ENCODE measurements around the gene VPS9D1. TPM values are rescaled to one million over a fixed set of nuclear protein-coding genes. Genes with fewer than 3 reads are reported as not detected.

Gene VPS9D1
- total RNA-seq, 4 donors from 2014 or later: 4.4 to 10.1 (median 7.3) TPM

- peaks cover 0 to 98% of the 10 kb centered on the region in 2 donors for H3K36me3 ChIP-seq
Observed at GRCh38 chr16:89729863-89730593, 9.3 kb upstream of the VPS9D1 start.

DNA sequence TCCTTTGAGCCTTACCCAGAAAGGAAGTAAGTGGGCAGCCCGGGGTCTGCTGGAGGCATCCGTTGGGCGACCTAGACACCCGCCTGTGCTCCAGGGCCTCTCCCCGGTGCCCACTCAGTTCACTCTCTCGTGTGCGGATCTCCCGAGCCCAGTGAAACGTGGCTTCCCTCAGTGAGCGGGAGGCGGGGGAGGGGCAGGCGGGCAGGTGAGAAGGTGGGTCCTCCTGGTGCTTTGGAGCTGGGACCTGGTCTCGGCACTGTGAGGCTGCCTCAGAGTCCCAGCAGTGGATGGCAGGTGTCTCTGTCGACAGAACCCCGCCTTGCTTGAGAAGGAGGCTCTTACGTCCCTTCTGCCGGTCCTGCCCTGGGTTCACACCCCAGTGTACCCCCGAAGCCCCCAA, 8.6 kb upstream of the VPS9D1 start:
- TF ChIP-seq EP300 (IDR thresholded peaks at IDR 0.05) (no peak), POLR2A (IDR thresholded peaks at IDR 0.05) (no peak), POLR2AphosphoS5 (IDR thresholded peaks at IDR 0.05) (no peak)
- TF ChIP-seq, protein P1, sequence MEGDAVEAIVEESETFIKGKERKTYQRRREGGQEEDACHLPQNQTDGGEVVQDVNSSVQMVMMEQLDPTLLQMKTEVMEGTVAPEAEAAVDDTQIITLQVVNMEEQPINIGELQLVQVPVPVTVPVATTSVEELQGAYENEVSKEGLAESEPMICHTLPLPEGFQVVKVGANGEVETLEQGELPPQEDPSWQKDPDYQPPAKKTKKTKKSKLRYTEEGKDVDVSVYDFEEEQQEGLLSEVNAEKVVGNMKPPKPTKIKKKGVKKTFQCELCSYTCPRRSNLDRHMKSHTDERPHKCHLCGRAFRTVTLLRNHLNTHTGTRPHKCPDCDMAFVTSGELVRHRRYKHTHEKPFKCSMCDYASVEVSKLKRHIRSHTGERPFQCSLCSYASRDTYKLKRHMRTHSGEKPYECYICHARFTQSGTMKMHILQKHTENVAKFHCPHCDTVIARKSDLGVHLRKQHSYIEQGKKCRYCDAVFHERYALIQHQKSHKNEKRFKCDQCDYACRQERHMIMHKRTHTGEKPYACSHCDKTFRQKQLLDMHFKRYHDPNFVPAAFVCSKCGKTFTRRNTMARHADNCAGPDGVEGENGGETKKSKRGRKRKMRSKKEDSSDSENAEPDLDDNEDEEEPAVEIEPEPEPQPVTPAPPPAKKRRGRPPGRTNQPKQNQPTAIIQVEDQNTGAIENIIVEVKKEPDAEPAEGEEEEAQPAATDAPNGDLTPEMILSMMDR (IDR thresholded peaks at IDR 0.05): no peak
- WGBS, 2 donors (ENCODE audit: low coverage in 1 of 2): 97% methylated on average over 5 of the region's 18 CpGs; no CpG with 5 or more reads in 1 of the 2 donors

More at GRCh38 chr16:89729863-89730593, 9.3 kb upstream of the VPS9D1 start:
- Histone ChIP-seq H3K27ac (no peak overlapping the region), H3K27me3 (no peaks in the 10 kb centered on the region), H3K4me1 (no peaks in the 10 kb centered on the region), H3K4me3 (no peak overlapping the region), H3K9me3 (no peaks in the 10 kb centered on the region)
- no peak for TF ChIP-seq EP300 (IDR thresholded peaks at IDR 0.05)
- TF ChIP-seq POLR2A (IDR thresholded peaks at IDR 0.05): no peak
- TF ChIP-seq, protein P1 (IDR thresholded peaks at IDR 0.05): no peak
- no peak for TF ChIP-seq POLR2AphosphoS5 (IDR thresholded peaks at IDR 0.05)
- no peak for ATAC-seq
- 35 to 47% methylated on average over 4 of the region's 14 CpGs for WGBS, 2 donors (ENCODE audit: low coverage in 1 of 2)

DNA sequence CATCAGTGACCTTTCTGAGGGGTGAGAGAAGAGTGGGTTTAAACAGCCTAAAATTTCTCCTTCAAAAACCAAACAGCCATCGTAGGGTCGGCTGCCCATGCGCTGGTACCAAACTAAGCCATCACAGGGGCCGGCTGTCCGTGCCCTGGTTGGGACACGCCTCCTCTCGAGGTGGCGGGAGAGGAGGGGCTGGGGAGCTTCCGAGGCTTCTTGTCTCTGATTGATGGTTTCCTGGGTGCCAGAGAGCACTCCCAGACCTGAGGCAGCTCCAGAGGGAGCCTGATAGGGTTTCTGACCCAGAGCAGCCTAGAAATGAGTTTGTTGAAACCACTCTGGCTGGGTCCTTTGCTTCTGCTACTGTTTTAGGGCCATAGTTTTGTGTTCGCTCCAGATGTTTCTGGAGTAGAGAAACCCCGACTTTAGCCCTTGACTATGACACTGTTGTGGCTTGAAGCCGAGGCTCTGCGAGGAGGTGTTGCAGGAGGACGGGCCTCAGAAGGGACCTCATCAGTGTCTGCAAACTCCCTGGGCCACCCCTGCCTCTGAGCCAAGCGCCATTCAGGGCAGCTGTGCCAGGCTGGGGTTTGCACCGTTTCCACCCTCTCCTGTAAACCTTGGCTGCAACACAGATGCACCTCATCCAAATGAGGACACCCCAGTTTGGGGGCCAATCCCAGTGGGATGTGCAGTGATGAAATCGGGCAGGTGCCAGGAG, 6.9 kb upstream of the VPS9D1 start:
- H3K4me1 ChIP-seq: peaks cover 0 to 21% (median 16%) of the 10 kb centered on the region in 3 donors
- 93 to 100% methylated on average over 2 to 6 of the region's 17 CpGs for WGBS, 2 donors (ENCODE audit: low coverage in 1 of 2)
- H3K27ac ChIP-seq: no peak overlapping the region
- TF ChIP-seq EP300 (IDR thresholded peaks at IDR 0.05) (no peak), POLR2A (IDR thresholded peaks at IDR 0.05) (no peak), POLR2AphosphoS5 (IDR thresholded peaks at IDR 0.05) (no peak)
- TF ChIP-seq, protein P1 (IDR thresholded peaks at IDR 0.05): no peak
- H3K9me3 ChIP-seq: no peaks in the 10 kb centered on the region
- no peak for ATAC-seq
- peaks cover 0 to 97% of the 10 kb centered on the region in 2 donors for H3K36me3 ChIP-seq
- no peaks in the 10 kb centered on the region for H3K27me3 ChIP-seq
- H3K4me3 ChIP-seq: no peak overlapping the region

More for the DNA sequence above, 8.6 kb upstream of the VPS9D1 start:
- Histone ChIP-seq H3K4me3 (no peak overlapping the region), H3K27me3 (no peaks in the 10 kb centered on the region), H3K36me3 (peaks cover 0 to 98% of the 10 kb centered on the region in 2 donors), H3K4me1 (peaks cover 0 to 4% (median 0%) of the 10 kb centered on the region in 3 donors), H3K27ac (no peak overlapping the region), H3K9me3 (no peaks in the 10 kb centered on the region)
- ATAC-seq: no peak

DNA sequence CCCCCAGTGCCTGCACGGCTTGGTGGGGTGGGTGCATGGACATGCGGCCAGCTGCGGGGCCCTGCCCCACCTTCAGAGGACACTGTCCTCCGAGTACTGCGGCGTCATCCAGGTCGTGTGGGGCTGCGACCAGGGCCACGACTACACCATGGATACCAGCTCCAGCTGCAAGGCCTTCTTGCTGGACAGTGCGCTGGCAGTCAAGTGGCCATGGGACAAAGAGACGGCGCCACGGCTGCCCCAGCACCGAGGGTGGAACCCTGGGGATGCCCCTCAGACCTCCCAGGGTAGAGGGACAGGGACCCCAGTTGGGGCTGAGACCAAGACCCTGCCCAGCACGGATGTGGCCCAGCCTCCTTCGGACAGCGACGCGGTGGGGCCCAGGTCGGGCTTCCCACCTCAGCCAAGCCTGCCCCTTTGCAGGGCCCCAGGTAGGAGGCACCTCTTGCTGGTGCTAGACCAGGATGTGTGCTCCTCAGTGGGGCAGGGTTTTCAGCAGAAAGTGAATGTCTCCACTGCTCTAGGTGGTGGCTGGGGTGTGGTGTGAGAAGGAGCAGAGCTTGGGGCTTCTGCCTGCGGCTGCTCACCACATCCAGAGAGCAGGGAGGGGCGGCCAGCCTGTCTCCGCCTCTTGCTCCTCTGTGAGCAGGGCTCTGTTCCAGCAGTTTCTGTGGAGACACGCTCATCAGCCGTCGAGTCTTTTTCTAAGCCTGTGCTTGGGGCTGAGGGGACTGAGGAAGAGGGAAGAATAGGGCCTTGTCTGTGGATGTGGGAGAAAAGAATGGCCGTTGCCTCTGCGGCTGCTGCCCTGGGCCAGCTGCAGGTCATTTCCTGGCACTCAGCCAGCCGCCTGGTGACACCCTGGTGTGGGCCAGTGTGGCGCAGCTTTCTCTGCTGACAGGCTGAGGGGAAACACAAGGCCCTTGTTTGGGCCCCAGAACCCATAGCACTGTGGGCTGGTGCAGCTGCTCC, 2.9 kb upstream of the VPS9D1 start:
- Histone ChIP-seq H3K4me1 (peaks cover 0 to 51% (median 27%) of the 10 kb centered on the region in 3 donors), H3K27ac (peak overlapping the region in 3 of 4 donors; percentile 90 to 94 (median 94)), H3K27me3 (no peaks in the 10 kb centered on the region), H3K9me3 (no peaks in the 10 kb centered on the region), H3K4me3 (peak overlapping the region in 1 of 2 donors; percentile 84), H3K36me3 (peaks cover 0 to 57% of the 10 kb centered on the region in 2 donors)
- ATAC-seq: no peak
- TF ChIP-seq POLR2A (IDR thresholded peaks at IDR 0.05) (no peak), POLR2AphosphoS5 (IDR thresholded peaks at IDR 0.05) (no peak), EP300 (IDR thresholded peaks at IDR 0.05) (no peak)
- TF ChIP-seq, protein P1 (IDR thresholded peaks at IDR 0.05): no peak
- WGBS, 2 donors (ENCODE audit: low coverage in 1 of 2): 40 to 67% methylated on average over 6 to 7 of the region's 30 CpGs

Data from gastroesophageal sphincter (tissue), 4 donors.